Endothelial cell of umbilical vein (primary cell): ENCODE results near the gene PAIP2. TPM values are rescaled to one million over a fixed set of nuclear protein-coding genes. Genes with fewer than 3 reads are reported as not detected.

ENCODE experiments used
- BruUV-seq: library from RNA; stranded (reverse); fragments of 400-500 nt; replicated peaks from 2 replicates; lab custom pipeline; 2021; lab: Mats Ljungman, UMichigan
- CTCF ChIA-PET: fragments of 300-600, 350-600 bp; sonication (Branson Sonifier 250); formaldehyde crosslinking; loops from one replicate; lab custom pipeline; 2021; ENCODE audit warnings: antibody characterized with exemption, inconsistent platforms; lab: Charles Lee
- POLR2A ChIA-PET: fragments of 300-600, 350-600 bp; sonication (Branson Sonifier 250); formaldehyde crosslinking; loops from one replicate; lab custom pipeline; 2021; ENCODE audit warnings: antibody characterized with exemption, inconsistent platforms; lab: Charles Lee
- DNase-seq: peaks from one replicate; pipeline ENCODE4 v3.0.0-alpha.2; 2011; ENCODE audit warnings: low read depth, low spot score
- FAIRE-seq: peaks from 2 replicates; lab custom pipeline; 2011; peaks lifted over from hg19 to GRCh38; lab: Jason Lieb, UNC
- H2AFZ ChIP-seq: 2 replicates; pipeline ENCODE4 v1.6.0; 2012; ENCODE audit warnings: low read depth, low read length, control low read depth, inconsistent platforms
- H3K27ac ChIP-seq: 2 replicates; pipeline ENCODE4 v1.5.1; 2011; ENCODE audit warnings: low read depth, mild to moderate bottlenecking, control low read depth, low read length, moderate library complexity; ENCODE audit not compliant: insufficient read depth
- H3K27me3 ChIP-seq, 2 experiments: 2 replicates each; pipeline versions ENCODE4 v1.6.0 to v1.6.1; 2011; ENCODE audit warnings: low read length in 2 of 2, mixed read lengths in 1 of 2; ENCODE audit not compliant: control insufficient read depth in 2 of 2, insufficient read depth in 2 of 2
- H3K36me3 ChIP-seq, 2 experiments: 2 replicates in 1 of 2; 3 replicates in 1 of 2; pipeline ENCODE4 v1.5.1; 2011; ENCODE audit warnings: low read length in 2 of 2, mild to moderate bottlenecking in 1 of 2, moderate library complexity in 1 of 2; ENCODE audit not compliant: control insufficient read depth in 2 of 2, insufficient read depth in 2 of 2; ENCODE audit errors: extremely low read depth in 1 of 2
- H3K4me1 ChIP-seq: 3 replicates; pipeline ENCODE4 v1.5.1; 2011; ENCODE audit warnings: mild to moderate bottlenecking, low read length; ENCODE audit not compliant: control insufficient read depth, insufficient read depth; ENCODE audit errors: extremely low read depth
- H3K4me2 ChIP-seq: 2 replicates; pipeline ENCODE4 v1.6.1; 2011; ENCODE audit warnings: low read length, control low read depth, mixed read lengths; ENCODE audit not compliant: insufficient read depth
- H3K4me3 ChIP-seq, 3 experiments: fragments of 200-600 bp in 1 of 3; sonication (generic), shearing (Covaris generic) in 1 of 3; replicated peaks in 1 of 3; 2 replicates each; pipeline ENCODE4 v1.5.1; 2011 to 2016; ENCODE audit warnings: control low read depth in 3 of 3, low read length in 3 of 3, mild to moderate bottlenecking in 2 of 3, inconsistent platforms in 1 of 3, low read depth in 1 of 3, moderate library complexity in 1 of 3; ENCODE audit not compliant: insufficient read depth in 1 of 3
- H3K79me2 ChIP-seq: 2 replicates; pipeline ENCODE4 v1.6.0; 2012; ENCODE audit warnings: low read length, inconsistent platforms; ENCODE audit not compliant: control insufficient read depth, insufficient read depth
- H3K9ac ChIP-seq: replicated peaks from 2 replicates; pipeline ENCODE3; 2011; ENCODE audit warnings: low read length, control low read depth; ENCODE audit not compliant: insufficient read depth; ENCODE audit errors: extremely low read depth
- H3K9me1 ChIP-seq: replicated peaks from 3 replicates; pipeline ENCODE4 v1.6.0; 2011; ENCODE audit warnings: mild to moderate bottlenecking, low read length; ENCODE audit not compliant: control insufficient read depth, insufficient read depth; ENCODE audit errors: extremely low read depth
- H3K9me3 ChIP-seq: replicated peaks from 2 replicates; pipeline ENCODE4 v1.5.1; 2012; ENCODE audit warnings: low read length, inconsistent platforms; ENCODE audit not compliant: control insufficient read depth, insufficient read depth
- H4K20me1 ChIP-seq: replicated peaks from 2 replicates; pipeline ENCODE3; 2011; ENCODE audit warnings: mild to moderate bottlenecking, low read length; ENCODE audit not compliant: control insufficient read depth, insufficient read depth; ENCODE audit errors: extremely low read depth
- GATA2 ChIP-seq: IDR thresholded peaks from 2 replicates; pipeline ENCODE4 v1.7.0; 2011; ENCODE audit warnings: low read depth, mild to moderate bottlenecking, moderate library complexity, mixed read lengths, low read length; ENCODE audit not compliant: insufficient read length, insufficient read depth
- JUN ChIP-seq: IDR thresholded peaks from 2 replicates; pipeline ENCODE4 v1.6.1; 2011; ENCODE audit warnings: borderline replicate concordance, low read depth; ENCODE audit not compliant: insufficient read length, insufficient read depth
- MYC ChIP-seq: IDR thresholded peaks from one replicate; pipeline ENCODE4 v1.6.1; 2011; ENCODE audit warnings: mild to moderate bottlenecking, low read depth, low read length
- POLR2A ChIP-seq: IDR thresholded peaks from 2 replicates; pipeline ENCODE4 v1.6.1; 2012; ENCODE audit warnings: low read depth, mild to moderate bottlenecking, control low read depth, low read length
- POLR2AphosphoS5 ChIP-seq: IDR thresholded peaks from 2 replicates; pipeline ENCODE4 v1.6.1; 2012; ENCODE audit warnings: low read depth, mild to moderate bottlenecking, control low read depth, low read length, moderate library complexity; ENCODE audit not compliant: insufficient read depth
- dilution Hi-C: fragments of 300-500 bp; cut with MboI; formaldehyde crosslinking; loops from one replicate; pipeline ENCODE4 v1.15.0; 2019; ENCODE audit warnings: low sequenced_read_pairs; ENCODE audit not compliant: extremely low pct_ligation_motif_present
- intact Hi-C: fragments of 100-400 bp; cut with micrococcal nuclease; formaldehyde crosslinking; loops from one replicate; pipeline ENCODE4 v1.10.0; 2022
- polyA plus RNA-seq, 4 experiments: library from polyadenylated mRNA; depleted of rRNA in 3 of 4; stranded (reverse) in 3 of 4; unstranded in 1 of 4; fragments of >200 nt; gene quantifications; 2 replicates each; pipeline versions ENCODE4 v1.2.1 to v1.2.3, GENCODE V29; 2011 to 2012; ENCODE audit warnings: missing spikeins in 1 of 4
- total RNA-seq: library from RNA; stranded (reverse); gene quantifications from 2 replicates; pipeline ENCODE4 v1.2.3, GENCODE V29; 2021

PAIP2 gene
- total and polyA plus RNA-seq, 2 donors (not counting 3 experiments of a cell fraction or from before 2014, with no cell fraction given) = 52.1 to 80.4 TPM

- Histone ChIP-seq H2AFZ (peak within 1 kb of the TSS; percentile 99), H3K27ac (peak within 1 kb of the TSS; percentile 67), H3K9ac (peak within 1 kb of the TSS; percentile 70), H3K79me2 (no peaks in the 10 kb centered on the region), H3K4me3 (peak within 1 kb of the TSS; percentile 4 to 77 (median 48)), H4K20me1 (no peaks in the 10 kb centered on the region), H3K36me3 (no peaks in the 10 kb centered on the region), H3K9me3 (no peaks in the 10 kb centered on the region), H3K4me1 (peaks cover 14% of the 10 kb centered on the region), H3K9me1 (no peaks in the 10 kb centered on the region), H3K27me3 (no peaks in the 10 kb centered on the region), H3K4me2 (peak within 1 kb of the TSS; percentile 92)
- ChIA-PET POLR2A (interaction anchor here (0.6 to 0.9 kb wide), 3 partner anchors 58 to 205 kb away, joined by 3 to 4 read pairs (median 3); partner anchors contain the start of genes ECSCR and PAIP2), CTCF (interaction anchor here (0.9 to 1.5 kb wide), 2 partner anchors 15 to 118 kb away, joined by 3 read pairs; no protein-coding TSS in a partner anchor)
- intact Hi-C loops (loop anchor here (10.0 kb wide), 1 partner anchor 209 kb away; the partner anchor contains the start of gene SIL1), dilution Hi-C loops (no loop called here)
- no TSS peak for BruUV-seq
- TF ChIP-seq POLR2A (peak; percentile 51), JUN (no peak), POLR2AphosphoS5 (peak; percentile 43)
- DNase-seq (peak; percentile 98), FAIRE-seq (peak; percentile 99)
These were observed 62.3 kb downstream of the PAIP2 start, which contains the start of gene SPATA24 for GRCh38 chr5:139403787-139404483. Gene SPATA24 (minus strand): TSS chr5:139404089. CDS start chr5:139404060, 29 bp downstream.

DNA sequence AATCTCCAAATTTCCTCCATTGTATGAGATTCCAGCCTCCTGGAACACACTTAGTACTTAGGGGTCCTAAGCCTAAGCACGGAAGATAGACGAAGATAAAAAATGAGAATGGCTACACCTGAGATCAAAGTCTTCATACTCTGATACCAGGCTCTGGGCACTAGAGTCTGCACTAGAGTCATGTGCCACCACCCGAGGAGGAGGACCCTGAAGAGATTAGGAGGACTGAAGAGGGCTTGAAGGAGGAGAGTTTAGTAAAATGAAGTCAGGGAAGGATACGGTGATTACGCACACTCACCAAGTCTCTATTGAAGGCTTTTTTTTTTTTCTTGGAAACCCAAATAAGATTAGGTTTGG, 62.8 kb downstream of the PAIP2 start:
- H3K4me1 ChIP-seq = peaks cover 14% of the 10 kb centered on the region
- DNase-seq (no peak), FAIRE-seq (no peak)
- TSS peak; percentile 60 for BruUV-seq
- intact Hi-C loops = loop anchor here (10.0 kb wide), 1 partner anchor 210 kb away; the partner anchor contains the start of gene SIL1
- H3K9me1 ChIP-seq = no peaks in the 10 kb centered on the region
- TF ChIP-seq MYC = no peak
- TF ChIP-seq POLR2A = no peak
- no peak for TF ChIP-seq GATA2
- H3K4me3 ChIP-seq = peak overlapping the region in 1 of 3 experiments; percentile 32
- CTCF ChIA-PET = interaction anchor here (1.5 kb wide), 1 partner anchor 14 kb away, joined by 3 read pairs; no protein-coding TSS in a partner anchor
- no peaks in the 10 kb centered on the region for H3K79me2 ChIP-seq
- H3K27me3 ChIP-seq = no peaks in the 10 kb centered on the region
- dilution Hi-C loops = no loop called here
- H3K27ac ChIP-seq = peak overlapping the region; percentile 67
- POLR2A ChIA-PET = no interaction called here
- no peaks in the 10 kb centered on the region for H3K9me3 ChIP-seq
- no peaks in the 10 kb centered on the region for H4K20me1 ChIP-seq
- peak overlapping the region; percentile 99 for H2AFZ ChIP-seq
- peak overlapping the region; percentile 70 for H3K9ac ChIP-seq
- H3K36me3 ChIP-seq = no peaks in the 10 kb centered on the region
- H3K4me2 ChIP-seq = peak overlapping the region; percentile 92
